ENCODE measurements around the gene GABRB1.
"Not testable (repeated sequence)": the region's sequence is repeated elsewhere in the genome, so short reads cannot be mapped to it uniquely, and the experiment has no call there.

The GABRB1 gene

GRCh38 chr4:47315346-47315745 lies 284.0 kb downstream of the GABRB1 start:
- no peak for DNase-seq

DNA sequence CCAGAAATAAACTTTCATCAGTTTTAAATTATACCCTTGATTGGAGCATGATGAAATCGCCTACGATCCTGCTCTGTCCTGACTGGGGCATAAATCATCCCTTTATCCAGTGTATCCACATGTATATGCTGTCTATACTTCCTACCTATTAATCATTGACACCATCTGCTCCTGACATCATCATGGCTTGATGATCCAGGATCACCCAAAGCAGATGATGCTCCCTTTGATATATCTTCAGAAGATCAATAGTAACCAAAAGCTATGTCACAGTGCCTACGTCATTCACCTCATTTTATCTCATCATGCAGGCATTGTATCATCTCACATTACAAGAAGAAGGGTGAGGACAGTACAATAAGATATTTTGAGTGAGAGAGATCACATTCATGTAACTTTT lies 294.7 kb downstream of the GABRB1 start:
- DNase-seq: no peak

- DNase-seq: no peak
These were observed 299.5 kb downstream of the GABRB1 start for GRCh38 chr4:47330866-47331265.

GRCh38 chr4:47334652-47335051 lies 303.3 kb downstream of the GABRB1 start:
- no peak for DNase-seq

- no peak for DNase-seq
These were observed 306.5 kb downstream of the GABRB1 start for GRCh38 chr4:47337893-47338292.

GRCh38 chr4:47340914-47341313 lies 309.5 kb downstream of the GABRB1 start:
- no peak for DNase-seq

DNA sequence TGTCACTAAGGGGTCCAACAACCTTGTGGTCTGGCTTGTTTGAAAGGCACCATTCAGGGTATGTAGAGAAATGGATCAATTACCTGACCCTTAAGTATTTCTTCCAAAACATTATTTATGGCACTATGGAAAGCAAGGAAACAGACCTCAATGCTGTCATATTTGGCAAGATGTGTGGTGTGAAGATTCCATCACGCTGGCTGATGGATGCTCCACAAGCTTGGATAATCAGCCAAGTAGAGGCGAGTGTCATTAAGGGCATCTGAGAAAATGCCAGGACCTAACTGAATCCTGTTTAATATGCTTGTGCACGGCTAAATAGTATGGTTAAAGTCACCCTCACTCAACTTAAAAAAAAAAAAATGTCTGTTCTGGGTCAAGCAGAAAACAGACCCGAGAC lies 311.4 kb downstream of the GABRB1 start:
- no peak for DNase-seq

DNA sequence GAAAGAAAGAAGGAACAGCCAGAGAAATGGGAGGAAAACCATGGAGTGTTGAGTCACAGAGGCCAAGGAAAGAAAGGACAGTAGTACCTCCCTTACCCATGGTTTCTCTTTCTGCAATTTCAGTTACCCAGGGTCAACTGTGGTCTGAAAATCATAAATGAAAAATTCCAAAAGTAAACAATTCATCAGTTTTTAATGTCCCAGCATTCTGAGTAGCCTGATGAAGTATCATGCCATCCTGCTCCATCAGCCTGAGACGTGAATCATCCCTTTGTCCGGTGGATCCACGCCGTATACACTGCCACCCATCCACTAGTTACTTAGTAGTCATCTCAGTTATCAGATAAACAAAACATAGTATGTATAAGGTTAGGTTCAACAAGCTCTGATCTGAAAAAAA lies 318.0 kb downstream of the GABRB1 start:
- no peak for DNase-seq

DNA sequence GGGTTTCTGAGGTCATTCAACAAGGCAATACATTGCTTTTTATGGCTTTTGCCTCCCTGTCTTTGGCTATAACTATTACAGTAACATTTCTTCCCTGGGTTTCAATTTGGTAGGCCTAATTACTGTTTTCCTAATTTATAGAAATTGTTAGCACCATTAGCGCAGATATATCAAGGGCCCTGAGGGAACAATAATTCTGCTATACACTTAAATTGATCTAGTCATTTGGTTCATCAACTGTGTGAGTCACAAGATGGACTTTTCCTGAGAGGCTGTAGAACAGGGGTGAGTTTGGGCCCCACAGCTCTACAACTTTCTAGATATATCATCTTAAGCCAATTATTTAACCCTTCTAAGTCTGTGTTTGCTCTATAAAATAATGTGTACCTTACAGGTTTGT lies 324.2 kb downstream of the GABRB1 start:
- DNase-seq: no peak

- no peak for DNase-seq
These were observed 328.5 kb downstream of the GABRB1 start for GRCh38 chr4:47359891-47360290.

- DNase-seq: no peak
These were observed 336.4 kb downstream of the GABRB1 start for GRCh38 chr4:47367761-47368160.

DNA sequence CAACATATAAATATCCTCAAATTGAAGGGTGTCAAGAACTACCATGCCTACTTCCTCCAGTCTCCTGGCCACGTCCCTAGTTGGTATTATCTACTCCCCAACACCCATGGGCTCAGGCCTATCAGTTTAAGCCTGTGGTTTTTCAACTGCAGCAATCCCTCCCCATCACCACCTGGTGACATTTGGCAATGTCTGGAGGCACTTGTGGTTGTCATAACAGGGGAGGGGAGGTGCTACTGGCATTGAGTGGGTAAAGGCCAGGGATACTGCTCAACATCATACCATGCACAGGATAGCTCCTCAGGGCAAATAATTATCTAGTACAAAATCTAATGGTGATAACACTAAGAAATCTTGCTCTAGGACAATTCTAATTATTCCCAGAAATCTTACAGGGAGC lies 336.8 kb downstream of the GABRB1 start:
- no peak for DNase-seq

DNA sequence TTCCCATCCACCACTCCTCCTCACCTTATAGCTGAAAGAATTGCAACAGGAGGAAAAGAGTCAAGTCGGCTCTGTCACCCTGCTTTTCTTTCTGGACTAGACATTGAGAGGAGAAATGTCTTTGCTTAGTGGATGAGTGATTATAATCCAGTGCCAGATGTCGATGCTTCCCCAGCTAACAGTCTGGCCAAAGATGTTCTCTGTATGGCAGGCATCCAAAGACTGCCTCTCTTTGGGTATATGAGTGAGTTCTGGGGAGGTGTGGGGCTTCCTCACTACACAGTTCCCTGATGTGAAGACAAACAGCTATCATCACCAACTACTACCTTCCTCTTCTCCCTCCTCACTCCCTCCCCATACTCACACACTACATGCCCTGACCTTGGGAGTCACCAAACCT lies 341.2 kb downstream of the GABRB1 start:
- DNase-seq: no peak

DNA sequence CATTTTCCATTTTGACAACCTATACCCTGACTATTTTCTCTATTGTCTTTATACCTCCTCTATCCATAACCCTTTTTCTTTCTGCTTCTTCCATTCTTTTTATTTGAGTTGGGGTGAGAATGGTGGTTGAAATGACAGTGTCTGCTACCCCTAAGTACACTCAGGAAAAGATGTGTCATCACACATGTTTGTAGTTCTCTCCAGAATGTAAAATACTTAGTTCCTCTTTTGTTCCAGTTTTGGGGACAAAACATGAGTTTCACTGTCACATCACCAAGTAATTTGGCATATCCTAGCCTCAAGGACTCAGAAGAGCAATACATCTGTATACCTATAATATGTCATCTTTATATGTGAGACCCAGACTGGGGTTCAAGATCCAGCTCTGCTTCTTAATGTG lies 341.8 kb downstream of the GABRB1 start:
- no peak for DNase-seq

- DNase-seq: no peak
These were observed 342.3 kb downstream of the GABRB1 start for GRCh38 chr4:47373709-47374108.

DNA sequence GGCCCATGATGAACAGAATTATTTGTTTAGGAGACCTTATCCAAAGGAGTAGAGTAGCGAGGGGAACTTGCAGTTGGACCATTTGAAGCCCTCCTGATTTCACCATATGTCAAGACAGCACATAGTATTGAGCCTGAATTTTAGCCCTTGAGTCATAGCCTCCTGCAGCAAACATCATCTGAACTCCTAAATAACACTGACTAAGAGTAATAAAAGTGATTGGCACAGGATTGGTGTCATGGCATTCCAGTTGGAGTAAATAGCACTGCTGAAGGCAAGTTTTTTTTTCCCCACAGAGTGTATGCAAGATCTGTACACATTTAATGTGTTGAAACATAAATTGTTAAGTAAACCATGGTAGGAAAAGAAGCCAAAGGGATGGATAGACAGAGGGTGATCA lies 343.1 kb downstream of the GABRB1 start:
- no peak for DNase-seq

DNA sequence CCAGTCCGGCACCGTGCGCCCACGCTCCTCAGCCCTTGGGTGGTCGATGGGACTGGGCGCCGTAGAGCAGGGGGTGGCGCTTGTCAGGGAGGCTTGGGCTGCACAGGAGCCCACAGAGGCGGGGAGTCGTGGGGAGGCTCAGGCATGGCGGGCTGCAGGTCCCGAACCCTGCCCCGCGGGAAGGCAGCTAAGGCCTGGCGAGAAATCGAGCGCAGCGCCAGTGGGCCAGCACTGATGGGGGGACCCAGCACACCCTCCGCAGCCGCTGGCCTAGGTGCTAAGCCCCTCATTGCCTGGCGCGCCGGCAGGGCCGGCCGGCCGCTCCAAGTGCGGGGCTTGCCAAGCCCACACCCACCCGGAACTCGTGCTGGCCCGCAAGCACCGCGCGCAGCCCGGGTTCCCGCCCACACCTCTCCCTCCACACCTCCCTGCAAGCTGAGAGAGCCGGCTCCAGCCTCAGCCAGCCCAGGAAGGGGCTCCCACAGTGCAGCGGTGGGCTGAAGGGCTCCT lies 346.7 kb downstream of the GABRB1 start:
- DNase-seq: not testable (repeated sequence)

DNA sequence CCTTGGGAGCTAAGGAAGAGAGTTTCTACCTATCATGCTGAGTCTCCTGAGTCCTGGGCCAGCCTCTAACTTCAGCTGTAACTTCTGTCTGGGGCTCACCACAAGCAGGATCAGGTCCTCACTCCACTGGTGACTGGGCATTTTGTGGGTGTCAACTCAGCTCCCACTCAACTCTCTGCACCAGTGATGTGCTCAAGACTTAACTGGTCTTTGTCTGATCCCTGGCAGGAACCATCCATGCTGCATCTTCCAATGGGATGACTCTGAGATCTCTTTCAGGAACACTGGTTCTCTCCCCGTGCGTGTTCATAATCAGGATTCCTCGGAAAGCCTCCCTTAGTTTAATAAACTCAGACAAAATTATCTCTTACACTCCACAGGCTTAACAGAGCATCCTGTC lies 349.8 kb downstream of the GABRB1 start:
- no peak for DNase-seq

DNA sequence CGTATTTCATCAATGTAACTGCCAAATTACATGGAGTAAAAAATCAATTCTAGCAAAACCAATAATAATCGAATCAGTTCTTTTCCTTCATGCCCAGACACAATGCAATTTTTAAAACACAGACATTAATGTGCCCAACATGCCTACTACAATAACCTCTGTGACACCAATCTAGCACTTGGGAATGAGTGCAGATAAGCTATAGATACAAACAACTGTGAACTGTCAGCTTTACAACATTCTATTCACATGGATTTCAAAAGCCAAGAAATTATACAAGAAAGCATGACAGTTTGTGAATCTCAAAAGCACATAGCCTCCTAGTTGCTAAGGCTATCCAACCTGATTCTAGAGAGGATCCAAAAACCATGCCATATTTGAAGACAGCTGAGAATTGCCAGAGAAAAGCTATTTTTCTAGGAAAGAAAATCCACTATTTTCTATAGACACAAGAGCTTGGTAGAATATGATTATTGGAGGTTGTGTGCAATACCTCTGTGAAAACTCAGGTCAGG lies 351.5 kb downstream of the GABRB1 start:
- DNase-seq: no peak

DNA sequence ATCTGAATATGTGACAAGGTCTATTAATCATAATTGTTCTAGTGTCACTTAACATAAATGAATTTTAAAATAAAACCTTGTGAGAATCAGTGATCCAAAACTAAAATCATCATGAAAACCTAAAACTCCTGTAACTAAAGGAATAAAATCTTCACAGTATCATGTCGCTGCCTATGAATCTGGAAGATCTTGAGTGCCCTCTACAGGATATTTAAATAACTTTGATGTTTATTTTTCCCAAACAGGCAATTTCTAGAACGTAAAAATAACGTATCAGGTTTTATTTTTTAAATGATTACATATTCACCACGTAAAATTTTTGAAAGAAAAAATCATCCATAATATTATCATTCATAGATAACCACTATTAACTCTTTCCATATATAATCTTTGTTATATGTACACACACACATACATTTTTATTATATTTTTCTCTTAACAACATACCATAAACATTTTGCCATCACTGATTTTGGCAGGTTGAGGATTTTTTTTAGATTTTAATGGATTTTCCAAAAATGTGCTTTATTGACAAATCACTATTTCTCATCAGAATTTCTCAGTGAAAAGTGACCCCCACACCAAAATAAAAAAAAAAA lies 352.6 kb downstream of the GABRB1 start:
- no peak for DNase-seq

DNA sequence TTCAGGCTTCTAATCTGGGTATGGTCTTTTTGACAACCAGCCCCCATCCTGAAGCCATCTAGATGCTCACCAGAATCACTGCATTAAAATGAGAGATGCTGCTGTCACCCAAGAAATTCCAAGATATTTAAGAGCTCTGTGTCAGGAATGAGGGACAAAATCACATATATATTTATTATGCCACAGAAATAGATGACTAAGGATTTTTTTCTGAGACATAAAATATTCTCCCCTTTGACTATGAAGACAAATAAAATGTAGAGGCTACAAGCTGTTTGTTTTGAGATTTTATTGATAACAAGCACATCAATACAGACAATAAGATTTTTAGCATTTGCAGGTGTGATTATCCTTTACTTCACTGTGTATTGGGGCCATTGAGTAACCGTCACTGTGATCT lies 354.8 kb downstream of the GABRB1 start:
- no peak for DNase-seq

GRCh38 chr4:47386561-47387235 lies 355.3 kb downstream of the GABRB1 start:
- no peak for DNase-seq

DNA sequence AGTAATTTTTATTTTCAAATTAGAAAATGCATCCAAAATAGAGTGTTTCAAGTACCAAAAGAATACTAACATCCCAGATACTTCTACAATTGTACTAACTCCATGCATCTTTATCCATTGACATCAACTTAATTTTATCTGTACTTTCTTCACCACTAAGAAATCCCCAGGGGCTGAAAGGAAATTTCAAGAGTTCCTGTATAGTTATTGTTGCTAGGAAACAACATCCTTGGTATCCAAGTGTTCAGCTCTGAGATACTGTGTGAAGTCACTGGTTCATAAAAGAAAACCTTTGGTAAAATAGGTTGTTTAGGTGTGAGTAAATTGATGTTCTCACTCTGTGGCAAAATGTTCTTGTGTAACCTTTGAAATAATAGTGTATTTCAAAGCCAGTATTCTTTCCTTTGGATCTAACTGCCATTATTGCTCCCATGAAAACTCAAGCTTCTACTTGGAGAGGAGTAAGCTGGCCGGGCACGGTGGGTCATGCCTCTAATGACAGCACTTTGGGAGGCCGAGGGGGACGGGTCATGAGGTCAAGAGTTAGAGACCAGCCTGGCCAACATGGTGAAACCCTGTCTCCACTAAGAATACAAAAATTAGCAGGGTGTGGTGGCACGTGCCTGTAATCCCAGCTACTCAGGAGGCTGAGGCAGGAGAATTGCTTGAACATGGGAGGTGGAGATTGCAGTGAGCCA lies 359.2 kb downstream of the GABRB1 start:
- DNase-seq: no peak

DNA sequence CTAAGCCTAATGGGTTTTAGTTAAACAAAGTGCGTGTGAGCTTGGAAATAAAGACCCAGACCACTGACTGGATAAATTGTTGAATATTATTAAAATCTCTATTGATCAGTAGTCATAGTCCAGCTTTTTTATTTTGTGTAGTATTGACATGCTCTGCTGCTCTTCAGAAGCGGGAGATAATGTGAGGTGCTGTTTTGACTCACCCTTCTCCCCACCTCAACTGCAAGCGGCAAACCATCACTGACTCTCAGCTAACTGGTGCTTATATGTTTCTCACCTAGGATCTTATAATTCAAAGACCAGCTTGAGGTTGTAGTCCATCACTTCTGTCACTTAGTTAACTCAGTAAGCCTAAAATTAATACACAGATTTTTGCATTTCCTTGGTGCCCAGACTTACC lies 359.9 kb downstream of the GABRB1 start:
- no peak for DNase-seq

Measured in effector CD4-positive, alpha-beta T cell (primary cell).